Measurements from ENCODE around the gene PRSS27. TPM values are rescaled to one million over a fixed set of nuclear protein-coding genes. Genes with fewer than 3 reads are reported as not detected.
"Not testable (repeated sequence)": the region's sequence is repeated elsewhere in the genome, so short reads cannot be mapped to it uniquely, and the experiment has no call there.

PRSS27 gene
- total RNA-seq, 1 donor from 2014 or later = 1.3 TPM

GRCh38 chr16:2687531-2688308 lies 32.3 kb downstream of the PRSS27 start:
- intact Hi-C loops (cut with DNase I) = no loop called here
- Histone ChIP-seq H3K27me3 (ENCODE audit: low read depth) (no peaks in the 10 kb centered on the region), H3K4me3 (no peak overlapping the region), H3K4me1 (peaks cover 33% of the 10 kb centered on the region), H3K36me3 (peaks cover 23% of the 10 kb centered on the region), H3K27ac (no peak overlapping the region), H3K9me3 (no peaks in the 10 kb centered on the region)
- DNase-seq = no peak
- TF ChIP-seq, protein P1, sequence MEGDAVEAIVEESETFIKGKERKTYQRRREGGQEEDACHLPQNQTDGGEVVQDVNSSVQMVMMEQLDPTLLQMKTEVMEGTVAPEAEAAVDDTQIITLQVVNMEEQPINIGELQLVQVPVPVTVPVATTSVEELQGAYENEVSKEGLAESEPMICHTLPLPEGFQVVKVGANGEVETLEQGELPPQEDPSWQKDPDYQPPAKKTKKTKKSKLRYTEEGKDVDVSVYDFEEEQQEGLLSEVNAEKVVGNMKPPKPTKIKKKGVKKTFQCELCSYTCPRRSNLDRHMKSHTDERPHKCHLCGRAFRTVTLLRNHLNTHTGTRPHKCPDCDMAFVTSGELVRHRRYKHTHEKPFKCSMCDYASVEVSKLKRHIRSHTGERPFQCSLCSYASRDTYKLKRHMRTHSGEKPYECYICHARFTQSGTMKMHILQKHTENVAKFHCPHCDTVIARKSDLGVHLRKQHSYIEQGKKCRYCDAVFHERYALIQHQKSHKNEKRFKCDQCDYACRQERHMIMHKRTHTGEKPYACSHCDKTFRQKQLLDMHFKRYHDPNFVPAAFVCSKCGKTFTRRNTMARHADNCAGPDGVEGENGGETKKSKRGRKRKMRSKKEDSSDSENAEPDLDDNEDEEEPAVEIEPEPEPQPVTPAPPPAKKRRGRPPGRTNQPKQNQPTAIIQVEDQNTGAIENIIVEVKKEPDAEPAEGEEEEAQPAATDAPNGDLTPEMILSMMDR (IDR thresholded peaks at IDR 0.05) = no peak
- ATAC-seq = no peak

DNA sequence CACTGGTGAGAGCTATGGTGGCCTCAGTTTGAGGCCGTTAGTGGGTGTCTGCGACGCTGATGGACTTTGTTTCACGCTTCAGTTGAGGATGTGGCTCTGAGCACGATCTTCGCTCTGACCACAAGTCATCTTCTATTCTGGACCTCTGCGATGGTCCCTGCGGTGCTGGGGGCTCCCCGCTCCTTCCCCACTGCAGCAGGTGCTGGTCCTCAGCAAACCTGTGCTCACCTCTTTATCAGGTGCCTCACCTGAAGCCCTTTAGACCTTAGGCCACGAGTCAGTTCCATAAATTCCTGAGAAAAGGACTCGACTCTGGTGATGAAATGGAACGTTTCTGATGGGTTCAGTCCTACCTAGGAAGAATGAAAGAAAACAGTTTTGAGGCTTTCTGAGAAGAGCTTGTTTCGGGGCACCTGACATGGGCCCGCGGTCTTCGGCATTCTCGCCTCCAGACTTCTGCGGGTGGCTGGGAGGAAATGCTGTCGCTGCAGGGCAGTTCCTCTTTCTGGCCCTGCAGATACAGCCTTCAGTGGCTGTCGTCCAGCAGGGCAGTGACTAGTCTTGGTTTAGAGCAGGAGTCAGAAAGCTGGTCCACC lies 33.0 kb downstream of the PRSS27 start:
- ATAC-seq (peak; percentile 20 to 43), DNase-seq (peak; percentile 79)
- H3K4me1 ChIP-seq = peaks cover 29% of the 10 kb centered on the region
- H3K27me3 ChIP-seq (ENCODE audit: low read depth) = no peaks in the 10 kb centered on the region
- peaks cover 16% of the 10 kb centered on the region for H3K36me3 ChIP-seq
- TF ChIP-seq, protein P1 (IDR thresholded peaks at IDR 0.05) = no peak
- H3K4me3 ChIP-seq = peak overlapping the region; percentile 17
- peak overlapping the region; percentile 11 for H3K27ac ChIP-seq
- no peaks in the 10 kb centered on the region for H3K9me3 ChIP-seq
- intact Hi-C loops (cut with DNase I) = no loop called here

DNA sequence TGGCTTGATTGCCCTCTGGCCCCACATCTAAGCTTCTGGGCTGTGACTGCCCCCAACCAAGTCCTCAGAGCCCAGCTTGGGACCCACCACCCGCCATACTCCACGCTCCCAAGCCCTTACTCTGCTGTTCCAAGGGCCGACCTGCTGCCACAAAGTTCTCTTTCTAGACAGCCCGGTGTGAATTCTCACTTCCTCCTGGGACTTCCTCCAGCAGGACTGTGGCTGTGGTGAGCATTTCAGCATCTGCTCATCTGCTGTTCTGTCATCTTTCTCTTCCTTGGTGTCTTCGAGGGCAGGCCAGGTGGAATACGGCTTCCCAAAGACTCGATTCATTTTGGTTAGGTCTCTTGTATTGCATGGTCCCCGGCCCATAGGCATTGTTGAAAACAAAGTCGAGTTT lies 33.9 kb downstream of the PRSS27 start:
- ATAC-seq = peak in 1 of 2 donors; percentile 4
- H3K27me3 ChIP-seq (ENCODE audit: low read depth); H3K4me3 ChIP-seq; H3K9me3 ChIP-seq; H3K27ac ChIP-seq; DNase-seq; H3K36me3 ChIP-seq; intact Hi-C loops (cut with DNase I): not testable (repeated sequence)
- peaks cover 37% of the 10 kb centered on the region for H3K4me1 ChIP-seq

GRCh38 chr16:2683041-2683440 lies 37.0 kb downstream of the PRSS27 start:
- intact Hi-C loops (cut with DNase I); DNase-seq; H3K27me3 ChIP-seq (ENCODE audit: low read depth); H3K9me3 ChIP-seq; ATAC-seq; H3K36me3 ChIP-seq: not testable (repeated sequence)
- Histone ChIP-seq H3K27ac (peak overlapping the region; percentile 94), H3K4me1 (peaks cover 35% of the 10 kb centered on the region), H3K4me3 (peak overlapping the region; percentile 100)

- Histone ChIP-seq H3K9me3 (no peaks in the 10 kb centered on the region), H3K4me3 (peak within 1 kb of the TSS; percentile 100), H3K36me3 (no peaks in the 10 kb centered on the region), H3K4me1 (peaks cover 29% of the 10 kb centered on the region), H3K27ac (peak within 1 kb of the TSS; percentile 94), H3K27me3 (ENCODE audit: low read depth) (no peaks in the 10 kb centered on the region)
- DNase-seq = peak; percentile 97
- intact Hi-C loops (cut with DNase I) = no loop called here
- ATAC-seq = peak; percentile 97 to 98
- TF ChIP-seq, protein P1 (IDR thresholded peaks at IDR 0.05) = no peak
Observed at GRCh38 chr16:2682209-2683021, 37.6 kb downstream of the PRSS27 start, which contains the start of gene KCTD5. Gene KCTD5 (plus strand): TSS chr16:2682523. CDS start chr16:2682549, 26 bp downstream.

GRCh38 chr16:2680360-2680759 lies 39.7 kb downstream of the PRSS27 start:
- H3K27ac ChIP-seq; H3K9me3 ChIP-seq; H3K36me3 ChIP-seq; intact Hi-C loops (cut with DNase I); H3K4me3 ChIP-seq; DNase-seq; H3K27me3 ChIP-seq (ENCODE audit: low read depth); ATAC-seq: not testable (repeated sequence)
- H3K4me1 ChIP-seq = peaks cover 21% of the 10 kb centered on the region

DNA sequence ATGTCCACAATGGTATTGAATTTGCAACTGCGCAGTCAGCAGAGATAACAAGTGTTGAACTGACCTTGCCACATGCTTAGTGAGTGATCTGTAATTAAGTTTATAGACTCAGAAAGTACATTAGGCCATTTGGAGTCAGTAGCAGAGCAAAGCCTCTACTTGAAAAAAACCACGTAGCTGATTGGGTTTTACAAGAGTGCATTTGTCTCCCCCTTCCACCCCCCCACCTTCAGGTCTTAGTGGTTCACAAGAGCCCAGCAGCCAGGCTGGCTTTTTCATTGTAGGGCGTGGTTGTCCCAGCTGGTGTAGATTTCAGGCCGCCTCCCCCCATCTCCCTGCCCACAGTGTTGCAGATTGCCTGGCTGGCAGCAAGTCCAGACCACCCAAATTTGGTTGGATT lies 40.1 kb downstream of the PRSS27 start:
- DNase-seq; intact Hi-C loops (cut with DNase I): not testable (repeated sequence)

DNA sequence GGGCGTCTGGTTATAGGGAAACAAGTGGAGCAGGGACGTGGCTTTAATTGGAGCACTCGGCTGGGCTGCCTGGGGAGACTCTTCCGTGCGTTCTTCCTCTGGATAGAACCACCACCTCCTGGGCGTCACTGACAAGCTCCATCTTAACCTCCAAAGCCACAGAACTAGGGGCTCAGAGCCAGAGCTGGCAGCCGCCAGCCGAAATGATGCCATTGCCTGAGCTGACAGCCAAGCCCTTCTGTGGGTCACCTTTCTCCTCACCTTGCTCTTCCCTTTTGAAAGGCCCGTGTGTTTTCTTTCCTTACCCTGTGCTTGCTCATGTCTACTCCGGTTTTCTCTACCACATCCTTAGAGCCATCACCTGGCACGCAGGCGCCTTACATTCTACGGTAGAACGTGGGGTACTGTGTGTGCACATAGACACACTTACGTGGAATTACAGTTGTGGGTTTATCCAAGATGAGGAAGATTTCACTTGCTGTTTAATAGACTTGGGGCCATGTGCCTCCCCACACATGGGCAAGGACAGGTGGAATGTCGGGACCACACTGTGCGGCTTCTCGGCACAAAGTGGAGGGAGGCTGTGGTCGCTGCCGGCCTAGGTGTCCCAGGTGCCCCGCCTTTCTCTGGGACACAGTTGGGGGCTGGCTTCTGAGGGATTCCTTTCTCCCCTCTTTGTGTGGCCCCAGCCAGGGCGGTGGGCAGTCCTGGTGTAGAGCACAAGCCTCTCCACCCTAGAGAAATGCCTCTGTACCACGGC lies 41.6 kb downstream of the PRSS27 start:
- H3K9me3 ChIP-seq; ATAC-seq; DNase-seq; intact Hi-C loops (cut with DNase I); H3K36me3 ChIP-seq; H3K4me3 ChIP-seq; H3K27ac ChIP-seq; H3K27me3 ChIP-seq (ENCODE audit: low read depth): not testable (repeated sequence)
- H3K4me1 ChIP-seq = peaks cover 11% of the 10 kb centered on the region

More for the DNA sequence above, 40.1 kb downstream of the PRSS27 start:
- not testable (repeated sequence) for H3K27ac ChIP-seq; H3K4me3 ChIP-seq; ATAC-seq; H3K9me3 ChIP-seq; H3K36me3 ChIP-seq; H3K27me3 ChIP-seq (ENCODE audit: low read depth)
- H3K4me1 ChIP-seq = peaks cover 21% of the 10 kb centered on the region

- H3K36me3 ChIP-seq; DNase-seq; H3K4me3 ChIP-seq; H3K27me3 ChIP-seq (ENCODE audit: low read depth); intact Hi-C loops (cut with DNase I); H3K27ac ChIP-seq; H3K9me3 ChIP-seq; ATAC-seq: not testable (repeated sequence)
- peaks cover 16% of the 10 kb centered on the region for H3K4me1 ChIP-seq
Observed at GRCh38 chr16:2676937-2677336, 43.1 kb downstream of the PRSS27 start.

Measured in lower lobe of right lung (tissue), 2 donors.